ENCODE data around the gene RIT2. TPM values are rescaled to one million over a fixed set of nuclear protein-coding genes. Genes with fewer than 3 reads are reported as not detected.

The RIT2 gene
- total and polyA plus RNA-seq, 9 donors = not detected

DNA sequence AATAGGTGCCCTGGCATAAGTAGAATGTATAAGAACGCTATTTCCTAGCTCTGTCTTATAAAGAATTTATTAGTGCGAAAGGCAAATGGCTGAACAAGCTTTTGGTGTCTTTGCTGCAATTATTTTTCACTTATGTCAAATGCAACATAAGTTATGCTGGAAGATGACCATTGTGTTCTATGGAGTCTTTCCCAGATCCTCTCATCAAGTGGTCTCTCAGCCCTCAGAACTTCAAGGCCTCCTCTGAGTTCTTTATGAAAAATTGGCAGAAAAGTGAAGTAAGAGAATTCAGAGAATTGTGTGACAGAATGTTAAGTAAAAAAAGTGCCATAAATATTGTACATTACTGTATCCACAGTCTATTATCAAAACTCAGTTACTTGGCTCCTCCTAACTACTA is 75.2 kb downstream of the RIT2 start:
- no peak for TF ChIP-seq EP300 (IDR thresholded peaks at IDR 0.05)
- TF ChIP-seq, protein P1, sequence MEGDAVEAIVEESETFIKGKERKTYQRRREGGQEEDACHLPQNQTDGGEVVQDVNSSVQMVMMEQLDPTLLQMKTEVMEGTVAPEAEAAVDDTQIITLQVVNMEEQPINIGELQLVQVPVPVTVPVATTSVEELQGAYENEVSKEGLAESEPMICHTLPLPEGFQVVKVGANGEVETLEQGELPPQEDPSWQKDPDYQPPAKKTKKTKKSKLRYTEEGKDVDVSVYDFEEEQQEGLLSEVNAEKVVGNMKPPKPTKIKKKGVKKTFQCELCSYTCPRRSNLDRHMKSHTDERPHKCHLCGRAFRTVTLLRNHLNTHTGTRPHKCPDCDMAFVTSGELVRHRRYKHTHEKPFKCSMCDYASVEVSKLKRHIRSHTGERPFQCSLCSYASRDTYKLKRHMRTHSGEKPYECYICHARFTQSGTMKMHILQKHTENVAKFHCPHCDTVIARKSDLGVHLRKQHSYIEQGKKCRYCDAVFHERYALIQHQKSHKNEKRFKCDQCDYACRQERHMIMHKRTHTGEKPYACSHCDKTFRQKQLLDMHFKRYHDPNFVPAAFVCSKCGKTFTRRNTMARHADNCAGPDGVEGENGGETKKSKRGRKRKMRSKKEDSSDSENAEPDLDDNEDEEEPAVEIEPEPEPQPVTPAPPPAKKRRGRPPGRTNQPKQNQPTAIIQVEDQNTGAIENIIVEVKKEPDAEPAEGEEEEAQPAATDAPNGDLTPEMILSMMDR (IDR thresholded peaks at IDR 0.05) = no peak
- no peak for TF ChIP-seq POLR2A (IDR thresholded peaks at IDR 0.05)
- no peak overlapping the region for H3K4me3 ChIP-seq
- 87 to 94% (median 89%) methylated on average over 2 of the region's 2 CpGs for WGBS, 3 donors
- H3K27ac ChIP-seq = no peak overlapping the region
- H3K4me1 ChIP-seq (ENCODE audit: insufficient read depth) = no peaks in the 10 kb centered on the region
- no peaks in the 10 kb centered on the region for H3K36me3 ChIP-seq
- no peaks in the 10 kb centered on the region for H3K27me3 ChIP-seq
- no peaks in the 10 kb centered on the region for H3K9me3 ChIP-seq
- DNase-seq = no peak
- intact Hi-C loops (cut with DNase I) = no loop called here

DNA sequence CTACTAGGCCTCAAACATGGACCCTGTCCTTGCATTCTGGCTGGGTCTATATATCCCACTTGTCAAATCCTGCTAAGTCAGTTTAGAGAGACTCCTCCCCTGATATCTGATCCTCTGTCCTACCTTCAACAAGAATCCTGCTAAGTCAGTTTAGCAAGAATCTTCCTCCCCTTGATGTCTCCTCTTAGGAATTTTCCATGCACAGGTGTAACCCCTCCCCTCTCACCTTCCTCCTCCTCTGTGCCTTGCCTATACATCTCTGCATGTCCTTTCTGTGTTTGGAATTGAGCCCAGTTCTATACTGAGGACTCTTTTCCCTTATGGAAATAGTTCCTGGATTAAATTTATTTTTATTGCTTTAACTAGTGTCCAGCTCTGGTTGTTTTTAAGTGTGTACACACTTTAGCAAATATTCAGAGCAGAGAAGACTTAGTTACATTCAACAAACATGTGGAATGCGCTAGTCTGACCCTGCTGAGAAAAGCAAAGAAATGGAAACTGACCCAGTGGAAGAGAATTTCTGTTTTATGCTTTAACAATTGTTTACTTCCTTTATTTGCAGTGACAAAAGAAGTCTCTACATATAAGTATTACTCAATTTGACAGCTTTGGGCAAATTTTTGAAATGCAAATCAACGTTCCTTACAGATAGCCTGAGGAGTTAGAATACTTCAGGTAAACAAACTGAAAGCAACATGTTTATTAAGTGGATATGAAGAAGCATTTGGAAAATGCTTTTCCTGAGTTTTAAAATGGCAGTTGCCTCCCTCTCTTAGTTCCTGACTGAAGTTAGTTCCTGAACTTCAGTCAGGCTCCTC is 80.6 kb downstream of the RIT2 start:
- Histone ChIP-seq H3K27ac (no peak overlapping the region), H3K4me1 (ENCODE audit: insufficient read depth) (no peaks in the 10 kb centered on the region), H3K9me3 (no peaks in the 10 kb centered on the region), H3K27me3 (no peaks in the 10 kb centered on the region), H3K4me3 (no peak overlapping the region), H3K36me3 (no peaks in the 10 kb centered on the region)
- TF ChIP-seq EP300 (IDR thresholded peaks at IDR 0.05) = no peak
- TF ChIP-seq, protein P1 (IDR thresholded peaks at IDR 0.05) = no peak
- TF ChIP-seq POLR2A (IDR thresholded peaks at IDR 0.05) = no peak
- intact Hi-C loops (cut with DNase I) = no loop called here
- no peak for DNase-seq
- WGBS, 3 donors = 28 to 50% (median 48%) methylated on average over 2 of the region's 2 CpGs

DNA sequence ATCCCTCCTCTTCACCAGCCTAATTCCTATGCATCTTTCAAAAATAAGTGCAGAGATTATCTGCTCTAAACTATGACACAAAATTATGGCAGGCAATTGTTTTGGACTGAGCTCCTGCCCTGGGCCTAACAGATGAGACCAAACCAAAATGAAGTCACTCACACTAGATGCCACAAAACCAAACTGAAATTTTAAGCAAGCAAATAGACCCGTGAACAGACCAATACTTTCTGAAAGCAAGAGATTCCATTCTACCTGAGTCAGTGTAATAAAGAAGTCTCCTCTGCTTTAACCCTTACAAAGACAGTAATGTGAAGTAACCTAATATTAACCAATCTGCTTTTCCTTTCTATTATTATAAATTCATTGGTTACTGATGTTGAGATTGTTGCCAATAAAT is 84.3 kb downstream of the RIT2 start:
- intact Hi-C loops (cut with DNase I) = no loop called here

DNA sequence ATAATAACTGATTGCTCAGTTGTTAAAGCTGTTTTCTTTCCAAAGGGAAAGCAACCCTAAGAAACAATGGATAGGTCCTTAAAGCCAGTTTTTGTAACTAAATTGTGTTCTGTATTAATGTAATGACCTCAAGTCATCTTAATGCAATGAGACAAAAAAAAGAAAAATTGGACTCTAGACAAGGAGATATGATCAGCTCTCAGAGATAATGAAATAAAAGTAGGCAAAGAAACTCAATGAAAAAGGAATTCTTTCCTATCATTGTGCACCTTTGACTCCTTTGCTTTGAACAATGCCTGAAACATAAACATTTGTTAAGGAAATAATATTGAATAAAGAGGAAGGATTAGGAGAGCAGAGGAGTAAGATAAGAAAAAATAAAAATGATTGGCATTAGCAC is 86.1 kb downstream of the RIT2 start:
- Histone ChIP-seq H3K4me3 (no peak overlapping the region), H3K27ac (no peak overlapping the region), H3K36me3 (no peaks in the 10 kb centered on the region), H3K9me3 (no peaks in the 10 kb centered on the region), H3K27me3 (no peaks in the 10 kb centered on the region), H3K4me1 (ENCODE audit: insufficient read depth) (no peaks in the 10 kb centered on the region)
- DNase-seq = no peak
- intact Hi-C loops (cut with DNase I) = no loop called here
- TF ChIP-seq POLR2A (IDR thresholded peaks at IDR 0.05) (no peak), EP300 (IDR thresholded peaks at IDR 0.05) (no peak)
- TF ChIP-seq, protein P1 (IDR thresholded peaks at IDR 0.05) = no peak

More for the DNA sequence above, 84.3 kb downstream of the RIT2 start:
- H3K4me3 ChIP-seq = no peak overlapping the region
- H3K4me1 ChIP-seq (ENCODE audit: insufficient read depth) = no peaks in the 10 kb centered on the region
- 32 to 37% (median 36%) methylated on average over 1 of the region's 1 CpG for WGBS, 3 donors
- no peaks in the 10 kb centered on the region for H3K27me3 ChIP-seq
- DNase-seq = no peak
- TF ChIP-seq POLR2A (IDR thresholded peaks at IDR 0.05) (no peak), EP300 (IDR thresholded peaks at IDR 0.05) (no peak)
- TF ChIP-seq, protein P1 (IDR thresholded peaks at IDR 0.05) = no peak
- no peaks in the 10 kb centered on the region for H3K36me3 ChIP-seq
- no peak overlapping the region for H3K27ac ChIP-seq
- H3K9me3 ChIP-seq = no peaks in the 10 kb centered on the region

All from ovary (tissue), 9 donors.